Endothelial cell (in vitro differentiated cells): ENCODE measurements around the gene NAT8. TPM values are rescaled to one million over a fixed set of nuclear protein-coding genes. Genes with fewer than 3 reads are reported as not detected.
A peak's percentile ranks its signal among the peaks of the same experiment; 100 is the strongest.
"Not testable (repeated sequence)": the region's sequence is repeated elsewhere in the genome, so short reads cannot be mapped to it uniquely, and the experiment has no call there.

Source experiments
- DNase-seq: peaks from one replicate; pipeline ENCODE4 v3.0.0; 2021; ENCODE audit warnings: low spot score
- H3K27ac Mint-ChIP-seq: one replicate; pipeline ENCODE4 v1.8.0; 2021; ENCODE audit warnings: mixed read lengths, inconsistent platforms; ENCODE audit not compliant: unreplicated experiment
- H3K27me3 Mint-ChIP-seq: one replicate; pipeline ENCODE4 v1.8.0; 2021; ENCODE audit warnings: mild to moderate bottlenecking, moderate library complexity, mixed read lengths, inconsistent platforms; ENCODE audit not compliant: unreplicated experiment
- H3K36me3 Mint-ChIP-seq: one replicate; pipeline ENCODE4 v1.8.0; 2021; ENCODE audit warnings: mild to moderate bottlenecking, low read depth, mixed read lengths, inconsistent platforms; ENCODE audit not compliant: unreplicated experiment
- H3K4me1 Mint-ChIP-seq: one replicate; pipeline ENCODE4 v1.8.0; 2021; ENCODE audit warnings: mild to moderate bottlenecking, mixed read lengths, inconsistent platforms; ENCODE audit not compliant: unreplicated experiment
- H3K4me3 Mint-ChIP-seq: one replicate; pipeline ENCODE4 v1.8.0; 2021; ENCODE audit warnings: mild to moderate bottlenecking, mixed read lengths, inconsistent platforms; ENCODE audit not compliant: unreplicated experiment
- H3K9me3 Mint-ChIP-seq: one replicate; pipeline ENCODE4 v1.8.0; 2021; ENCODE audit warnings: mixed read lengths, inconsistent platforms; ENCODE audit not compliant: unreplicated experiment
- total RNA-seq: library from RNA; stranded (reverse); fragmentation: NEBNext Ultra II Directional; extraction: Animal tissue kit (Norgen Biotek cat#: 25700); gene quantifications from one replicate; pipeline ENCODE4 v1.2.1, GENCODE V29; 2021; ENCODE audit not compliant: unreplicated experiment
- TF ChIP-seq, protein P1 (sequence below): fragments of 200-600 bp; sonication (generic); IDR thresholded peaks from one replicate; pipeline ENCODE4 v1.5.0; 2021; ENCODE audit warnings: antibody characterized with exemption; ENCODE audit not compliant: unreplicated experiment

Gene NAT8
- total RNA-seq, 1 donor from 2014 or later = not detected

DNA sequence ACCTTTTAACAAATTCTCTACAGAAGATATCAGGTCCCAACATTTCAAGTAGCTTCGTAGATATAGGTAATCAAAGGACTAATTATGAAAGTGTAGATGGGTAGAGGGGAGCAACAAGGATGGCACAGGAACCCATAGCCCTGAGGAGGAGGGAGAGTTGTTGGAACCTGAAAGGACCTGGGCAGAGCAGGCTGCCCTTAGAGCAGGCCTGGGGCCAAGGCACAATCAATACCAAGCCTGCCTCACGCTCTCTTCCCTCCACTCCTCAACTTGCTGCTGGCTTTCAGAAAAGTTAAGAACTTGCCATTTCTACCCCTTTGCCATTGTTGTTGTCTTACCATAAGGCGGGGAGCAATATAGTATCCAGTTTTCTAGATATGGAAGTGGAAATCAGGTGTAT lies 10.1 kb upstream of the NAT8 start:
- Mint-ChIP-seq H3K27me3 (no peaks in the 10 kb centered on the region), H3K9me3 (no peaks in the 10 kb centered on the region), H3K4me1 (no peaks in the 10 kb centered on the region), H3K27ac (no peak overlapping the region), H3K36me3 (peaks cover 7% of the 10 kb centered on the region), H3K4me3 (no peak overlapping the region)
- no peak for DNase-seq
- TF ChIP-seq, protein P1, sequence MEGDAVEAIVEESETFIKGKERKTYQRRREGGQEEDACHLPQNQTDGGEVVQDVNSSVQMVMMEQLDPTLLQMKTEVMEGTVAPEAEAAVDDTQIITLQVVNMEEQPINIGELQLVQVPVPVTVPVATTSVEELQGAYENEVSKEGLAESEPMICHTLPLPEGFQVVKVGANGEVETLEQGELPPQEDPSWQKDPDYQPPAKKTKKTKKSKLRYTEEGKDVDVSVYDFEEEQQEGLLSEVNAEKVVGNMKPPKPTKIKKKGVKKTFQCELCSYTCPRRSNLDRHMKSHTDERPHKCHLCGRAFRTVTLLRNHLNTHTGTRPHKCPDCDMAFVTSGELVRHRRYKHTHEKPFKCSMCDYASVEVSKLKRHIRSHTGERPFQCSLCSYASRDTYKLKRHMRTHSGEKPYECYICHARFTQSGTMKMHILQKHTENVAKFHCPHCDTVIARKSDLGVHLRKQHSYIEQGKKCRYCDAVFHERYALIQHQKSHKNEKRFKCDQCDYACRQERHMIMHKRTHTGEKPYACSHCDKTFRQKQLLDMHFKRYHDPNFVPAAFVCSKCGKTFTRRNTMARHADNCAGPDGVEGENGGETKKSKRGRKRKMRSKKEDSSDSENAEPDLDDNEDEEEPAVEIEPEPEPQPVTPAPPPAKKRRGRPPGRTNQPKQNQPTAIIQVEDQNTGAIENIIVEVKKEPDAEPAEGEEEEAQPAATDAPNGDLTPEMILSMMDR = no peak

DNA sequence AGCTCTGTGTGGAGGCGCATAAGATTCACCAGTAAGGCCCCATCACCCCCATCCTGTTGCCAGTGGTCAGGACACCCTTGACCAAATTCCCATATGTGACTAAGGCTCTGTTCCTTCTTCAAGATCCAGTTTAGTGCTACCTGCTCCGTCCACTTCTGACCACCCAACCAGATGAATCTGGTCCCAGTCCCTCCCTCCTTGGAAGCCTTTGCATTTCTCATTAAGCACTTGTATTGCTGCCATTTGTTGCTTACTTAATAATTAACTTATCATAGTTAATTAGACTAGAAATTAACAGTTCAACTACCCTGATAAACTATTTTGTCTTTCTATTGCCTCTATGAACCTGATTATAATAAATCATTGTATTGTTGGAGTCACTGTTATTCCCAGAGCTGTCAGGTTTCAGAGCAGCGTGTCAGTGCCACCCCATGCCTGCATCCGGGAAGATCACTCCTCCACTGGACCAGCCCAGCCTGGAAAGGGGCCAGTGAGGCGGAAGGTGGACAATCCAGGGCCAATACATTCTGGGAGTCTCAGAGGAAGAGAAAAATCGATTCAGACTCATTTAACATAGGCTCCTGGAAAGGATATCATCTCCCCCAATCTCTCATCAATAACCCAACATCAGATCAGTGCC lies 9.5 kb upstream of the NAT8 start:
- Mint-ChIP-seq H3K27ac (no peak overlapping the region), H3K27me3 (no peaks in the 10 kb centered on the region), H3K4me1 (no peaks in the 10 kb centered on the region), H3K9me3 (peaks cover 3% of the 10 kb centered on the region), H3K4me3 (no peak overlapping the region), H3K36me3 (peaks cover 7% of the 10 kb centered on the region)
- TF ChIP-seq, protein P1 = no peak
- no peak for DNase-seq

DNA sequence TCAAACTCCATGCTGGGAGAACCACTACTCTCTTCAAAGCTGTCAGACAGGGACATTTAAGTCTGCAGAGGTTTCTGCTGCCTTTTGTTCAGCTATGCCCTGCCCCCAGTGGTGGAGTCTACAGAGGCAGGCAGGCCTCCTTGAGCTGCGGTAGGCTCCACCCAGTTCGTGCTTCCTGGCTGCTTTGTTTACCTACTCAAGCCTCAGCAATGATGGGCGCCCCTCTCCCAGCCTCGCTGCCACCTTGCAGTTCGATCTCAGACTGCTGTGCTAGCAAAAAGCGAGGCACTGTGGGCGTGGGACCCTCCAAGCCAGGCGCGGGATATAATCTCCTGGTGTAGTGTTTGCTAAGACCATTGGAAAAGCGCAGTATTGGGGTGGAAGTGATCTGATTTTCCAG lies 5.5 kb upstream of the NAT8 start:
- not testable (repeated sequence) for H3K27me3 Mint-ChIP-seq, DNase-seq, H3K27ac Mint-ChIP-seq, H3K4me3 Mint-ChIP-seq, H3K9me3 Mint-ChIP-seq
- Mint-ChIP-seq H3K4me1 (peaks cover 20% of the 10 kb centered on the region), H3K36me3 (peaks cover 15% of the 10 kb centered on the region)

DNA sequence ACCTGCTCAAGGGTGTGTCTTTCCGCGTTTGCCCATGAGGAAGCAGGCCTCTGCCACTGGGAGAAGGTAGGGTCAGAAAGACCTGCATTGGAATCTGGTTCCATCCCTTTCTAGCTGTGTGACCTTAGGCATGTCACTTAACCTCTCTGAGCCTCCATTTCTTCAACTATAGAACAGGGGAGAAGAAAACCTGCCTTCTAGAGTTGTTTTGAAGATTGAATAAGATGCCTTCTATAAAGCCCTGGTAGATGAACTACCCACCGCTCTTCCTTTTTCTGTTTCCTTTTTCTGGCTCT lies 507 bp downstream of the NAT8 start:
- peaks cover 28% of the 10 kb centered on the region for H3K4me1 Mint-ChIP-seq
- TF ChIP-seq, protein P1 = no peak
- peaks cover 23% of the 10 kb centered on the region for H3K36me3 Mint-ChIP-seq
- no peak overlapping the region for H3K27ac Mint-ChIP-seq
- H3K9me3 Mint-ChIP-seq = peaks cover 13% of the 10 kb centered on the region
- H3K27me3 Mint-ChIP-seq = peaks cover 9% of the 10 kb centered on the region
- peak overlapping the region; percentile 14 for H3K4me3 Mint-ChIP-seq
- DNase-seq = no peak

DNA sequence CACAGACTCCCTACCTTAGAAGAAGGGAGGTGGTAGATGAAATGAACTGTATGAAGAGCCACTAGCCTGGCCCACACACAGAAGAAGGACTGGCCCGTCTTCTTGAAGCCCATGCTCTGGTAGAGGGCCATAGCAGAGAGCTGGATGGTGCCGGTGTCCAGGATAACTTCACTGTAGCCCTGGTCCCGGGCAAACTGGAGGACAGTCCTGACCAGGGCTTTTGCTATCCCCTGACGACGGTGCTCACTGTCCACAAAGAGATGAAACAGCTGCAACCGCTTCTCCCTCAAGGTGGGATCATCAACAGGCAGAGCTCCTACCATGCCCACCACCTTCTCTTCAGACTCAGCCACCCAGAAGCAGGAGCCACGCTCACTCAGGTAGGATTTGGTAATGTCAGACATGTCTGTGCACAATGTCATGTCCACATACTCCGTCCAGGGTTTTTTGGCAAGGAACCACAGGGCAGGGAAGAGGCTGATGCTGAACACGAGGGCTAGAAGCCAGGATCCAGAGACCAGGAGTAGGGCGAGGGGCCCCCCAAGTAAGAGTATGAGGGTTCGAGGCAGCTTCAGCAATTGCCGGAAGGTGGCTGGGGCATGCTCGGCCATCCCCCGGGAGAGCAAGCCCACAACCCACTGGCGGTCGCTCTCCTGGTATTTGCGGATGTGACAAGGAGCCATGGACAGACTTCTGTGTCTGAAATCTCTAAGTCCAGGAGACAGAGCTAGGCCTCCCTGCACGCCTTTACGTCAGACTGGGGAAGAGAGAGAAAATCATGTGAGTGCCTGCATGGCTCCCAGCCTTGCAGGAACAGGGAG lies 1.1 kb downstream of the NAT8 start:
- Mint-ChIP-seq H3K4me1 (peaks cover 28% of the 10 kb centered on the region), H3K9me3 (peaks cover 10% of the 10 kb centered on the region), H3K27me3 (peaks cover 9% of the 10 kb centered on the region), H3K27ac (no peak overlapping the region), H3K36me3 (peaks cover 23% of the 10 kb centered on the region), H3K4me3 (no peak overlapping the region)
- no peak for DNase-seq
- TF ChIP-seq, protein P1 = no peak
